Natural killer cell treated with Interleukin-12 subunit alpha and Interleukin-12 subunit beta and Interleukin-15 and Interleukin-18, amount 100 ng/mL, for 72 hours (primary cell): ENCODE results near the gene NIBAN1. TPM values are rescaled to one million over a fixed set of nuclear protein-coding genes. Genes with fewer than 3 reads are reported as not detected.
A peak's percentile ranks its signal among the peaks of the same experiment; 100 is the strongest.

Source experiments
- ATAC-seq, 2 donors: fragments of 150-1000 bp; cut with Tn5 transposase in 1 of 2; sonication (Bioruptor Pico), chemical (Tn5 transposase) in 1 of 2; 2 replicates each; pipeline ENCODE4 v1.10.0; 2021
- DNase-seq: peaks from one replicate; pipeline ENCODE4 v3.0.0; 2022; ENCODE audit warnings: low spot score
- H3K27ac Mint-ChIP-seq, 2 donors: 1 replicate in 1 of 2; 2 replicates in 1 of 2; pipeline ENCODE4 v1.8.0; 2022; ENCODE audit warnings: mixed read lengths in 2 of 2, mild to moderate bottlenecking in 1 of 2, moderate library complexity in 1 of 2
- H3K27me3 Mint-ChIP-seq, 2 donors: 1 replicate in 1 of 2; 2 replicates in 1 of 2; pipeline ENCODE4 v1.8.0; 2022; ENCODE audit warnings: mixed read lengths in 2 of 2
- H3K36me3 Mint-ChIP-seq: one replicate; pipeline ENCODE4 v1.8.0; 2022; ENCODE audit warnings: mixed read lengths
- H3K4me1 Mint-ChIP-seq, 2 donors: 1 replicate in 1 of 2; 2 replicates in 1 of 2; pipeline ENCODE4 v1.8.0; 2022; ENCODE audit warnings: low read depth in 2 of 2, mixed read lengths in 2 of 2, mild to moderate bottlenecking in 1 of 2
- H3K4me3 Mint-ChIP-seq: one replicate; pipeline ENCODE4 v1.8.0; 2022; ENCODE audit warnings: mixed read lengths
- H3K9me3 Mint-ChIP-seq: 2 replicates; pipeline ENCODE4 v1.8.0; 2022; ENCODE audit warnings: mixed read lengths
- total RNA-seq, 2 donors: library from RNA; stranded (reverse); gene quantifications; one replicate each; pipeline ENCODE4 v1.2.3, GENCODE V29; 2022

Gene NIBAN1
- total RNA-seq, 2 donors from 2014 or later = 133 to 182 TPM

- peaks cover 4% of the 10 kb centered on the region for H3K9me3 Mint-ChIP-seq
- H3K27me3 Mint-ChIP-seq = no peaks in the 10 kb centered on the region
- H3K4me3 Mint-ChIP-seq = no peak overlapping the region
- H3K4me1 Mint-ChIP-seq = peaks cover 46 to 57% of the 10 kb centered on the region in 2 donors
- DNase-seq (no peak), ATAC-seq (no peak)
- peak overlapping the region; percentile 14 to 85 for H3K27ac Mint-ChIP-seq
- peaks cover 38% of the 10 kb centered on the region for H3K36me3 Mint-ChIP-seq
Observed at GRCh38 chr1:184947497-184948256, 26.6 kb downstream of the NIBAN1 start.

GRCh38 chr1:184945678-184946412 lies 28.5 kb downstream of the NIBAN1 start:
- Mint-ChIP-seq H3K27ac (peak overlapping the region; percentile 74 to 85), H3K4me1 (peaks cover 45 to 52% of the 10 kb centered on the region in 2 donors), H3K27me3 (no peaks in the 10 kb centered on the region), H3K9me3 (peaks cover 4% of the 10 kb centered on the region), H3K36me3 (peaks cover 26% of the 10 kb centered on the region), H3K4me3 (peak overlapping the region; percentile 78)
- DNase-seq (no peak), ATAC-seq (peak in 1 of 2 donors; percentile 11)

DNA sequence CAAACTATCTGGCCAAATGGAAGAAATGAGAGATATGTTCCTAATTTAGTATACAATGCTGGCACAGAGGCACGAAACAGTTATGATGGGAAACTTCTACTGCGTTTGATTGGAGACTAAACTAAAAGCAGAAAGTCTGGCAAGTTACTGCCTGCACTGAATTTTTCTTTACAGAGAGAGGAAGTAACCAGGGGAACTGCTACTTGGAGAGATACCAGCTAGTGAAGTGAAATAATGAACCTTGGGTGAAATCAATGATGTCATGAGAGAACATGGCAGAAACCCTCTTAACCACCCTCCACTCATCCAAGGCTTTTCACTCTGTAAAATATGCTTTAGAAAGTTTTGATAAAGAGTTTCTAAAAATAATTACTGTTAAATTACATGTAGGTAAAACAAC lies 29.3 kb downstream of the NIBAN1 start:
- Mint-ChIP-seq H3K27me3 (no peaks in the 10 kb centered on the region), H3K36me3 (peaks cover 26% of the 10 kb centered on the region), H3K9me3 (peaks cover 4% of the 10 kb centered on the region), H3K4me3 (no peak overlapping the region), H3K4me1 (peaks cover 42 to 52% of the 10 kb centered on the region in 2 donors), H3K27ac (peak overlapping the region; percentile 74 to 85)
- DNase-seq (no peak), ATAC-seq (peak in 1 of 2 donors; percentile 62)

DNA sequence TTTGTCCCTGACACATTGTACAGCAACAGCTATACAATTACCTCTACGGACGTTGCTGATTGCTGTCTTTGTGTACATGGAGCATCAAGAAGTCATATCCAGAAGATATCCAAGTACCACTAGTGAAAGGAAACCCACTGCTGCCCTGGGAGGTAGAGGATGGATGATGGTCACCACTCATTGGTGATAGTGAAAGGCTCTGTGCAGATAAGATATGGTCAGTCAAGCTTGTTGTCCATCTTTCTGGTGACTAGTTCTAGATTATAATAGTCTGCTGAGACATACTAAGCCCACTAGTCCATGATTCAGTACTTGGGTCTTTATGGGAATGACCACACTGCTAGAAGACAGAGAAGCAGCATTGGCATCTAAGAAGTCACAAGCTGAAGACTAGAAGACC lies 30.3 kb downstream of the NIBAN1 start:
- H3K27ac Mint-ChIP-seq = peak overlapping the region; percentile 74 to 85
- ATAC-seq = no peak
- peaks cover 26% of the 10 kb centered on the region for H3K36me3 Mint-ChIP-seq
- H3K4me3 Mint-ChIP-seq = peak overlapping the region; percentile 13
- H3K27me3 Mint-ChIP-seq = no peaks in the 10 kb centered on the region
- H3K4me1 Mint-ChIP-seq = peaks cover 49 to 61% of the 10 kb centered on the region in 2 donors
- no peak for DNase-seq
- peaks cover 4% of the 10 kb centered on the region for H3K9me3 Mint-ChIP-seq

DNA sequence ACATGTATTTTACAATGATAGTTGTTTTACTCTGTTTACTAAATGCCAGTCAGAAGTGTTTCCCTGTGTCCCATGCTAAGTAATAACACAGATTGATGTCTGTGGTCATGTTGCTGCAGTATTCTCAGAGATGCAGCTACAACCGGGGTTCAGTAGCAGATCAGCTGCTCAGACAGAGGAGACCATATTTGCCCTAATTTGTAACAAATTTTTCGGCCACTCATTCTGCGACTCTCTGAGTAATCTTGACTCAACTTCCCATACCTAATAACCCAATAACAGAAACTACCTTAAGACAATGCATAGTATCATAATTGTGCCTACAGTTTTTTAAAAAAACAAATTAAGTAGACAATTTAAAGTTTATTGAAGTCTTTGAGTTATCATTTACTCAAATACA lies 32.6 kb downstream of the NIBAN1 start:
- ATAC-seq (peak; percentile 70 to 85), DNase-seq (no peak)
- Mint-ChIP-seq H3K9me3 (peaks cover 4% of the 10 kb centered on the region), H3K27me3 (no peaks in the 10 kb centered on the region), H3K27ac (peak overlapping the region; percentile 66 to 85), H3K4me3 (peak overlapping the region; percentile 54), H3K36me3 (peaks cover 26% of the 10 kb centered on the region), H3K4me1 (peaks cover 54 to 72% of the 10 kb centered on the region in 2 donors)

GRCh38 chr1:184941410-184941733 lies 32.9 kb downstream of the NIBAN1 start:
- Mint-ChIP-seq H3K27ac (peak overlapping the region; percentile 66 to 85), H3K4me1 (peaks cover 53 to 72% of the 10 kb centered on the region in 2 donors), H3K9me3 (peaks cover 4% of the 10 kb centered on the region), H3K27me3 (no peaks in the 10 kb centered on the region), H3K36me3 (peaks cover 25% of the 10 kb centered on the region), H3K4me3 (peak overlapping the region; percentile 54)
- DNase-seq (no peak), ATAC-seq (no peak)

GRCh38 chr1:184940694-184941409 lies 33.5 kb downstream of the NIBAN1 start:
- Mint-ChIP-seq H3K9me3 (peaks cover 4% of the 10 kb centered on the region), H3K27me3 (no peaks in the 10 kb centered on the region), H3K27ac (peak overlapping the region; percentile 66 to 85), H3K36me3 (peaks cover 19% of the 10 kb centered on the region), H3K4me1 (peaks cover 48 to 67% of the 10 kb centered on the region in 2 donors), H3K4me3 (peak overlapping the region; percentile 21)
- DNase-seq = no peak
- no peak for ATAC-seq

GRCh38 chr1:184940226-184940625 lies 34.1 kb downstream of the NIBAN1 start:
- Mint-ChIP-seq H3K9me3 (peaks cover 4% of the 10 kb centered on the region), H3K4me3 (no peak overlapping the region), H3K27me3 (no peaks in the 10 kb centered on the region), H3K36me3 (peaks cover 15% of the 10 kb centered on the region), H3K27ac (peak overlapping the region; percentile 66 to 85), H3K4me1 (peaks cover 42 to 61% of the 10 kb centered on the region in 2 donors)
- no peak for ATAC-seq
- DNase-seq = no peak

DNA sequence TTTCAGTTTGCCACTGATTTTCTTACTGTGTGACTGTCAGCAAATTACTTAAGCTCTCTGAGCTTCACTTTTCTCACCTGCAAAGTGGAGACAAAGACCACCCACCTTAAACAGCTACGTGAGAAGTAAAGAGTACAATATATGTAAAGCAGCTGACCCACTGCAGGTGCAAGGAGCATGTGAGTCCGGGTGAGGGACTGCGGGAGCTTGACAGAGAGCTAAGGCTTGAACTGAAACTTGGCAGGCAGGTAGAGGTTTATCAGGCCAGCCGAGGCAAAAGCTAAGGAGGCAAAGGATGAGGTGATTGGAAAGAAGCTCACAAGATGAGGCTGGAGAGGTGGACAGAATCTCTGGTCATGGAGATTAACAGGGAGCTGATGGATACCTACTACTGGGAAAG lies 36.6 kb downstream of the NIBAN1 start:
- no peak for DNase-seq
- H3K4me1 Mint-ChIP-seq = peaks cover 35 to 61% of the 10 kb centered on the region in 2 donors
- H3K27me3 Mint-ChIP-seq = no peaks in the 10 kb centered on the region
- H3K9me3 Mint-ChIP-seq = no peaks in the 10 kb centered on the region
- peak overlapping the region in 1 of 2 donors; percentile 4 for H3K27ac Mint-ChIP-seq
- peaks cover 14% of the 10 kb centered on the region for H3K36me3 Mint-ChIP-seq
- H3K4me3 Mint-ChIP-seq = no peak overlapping the region
- ATAC-seq = no peak

DNA sequence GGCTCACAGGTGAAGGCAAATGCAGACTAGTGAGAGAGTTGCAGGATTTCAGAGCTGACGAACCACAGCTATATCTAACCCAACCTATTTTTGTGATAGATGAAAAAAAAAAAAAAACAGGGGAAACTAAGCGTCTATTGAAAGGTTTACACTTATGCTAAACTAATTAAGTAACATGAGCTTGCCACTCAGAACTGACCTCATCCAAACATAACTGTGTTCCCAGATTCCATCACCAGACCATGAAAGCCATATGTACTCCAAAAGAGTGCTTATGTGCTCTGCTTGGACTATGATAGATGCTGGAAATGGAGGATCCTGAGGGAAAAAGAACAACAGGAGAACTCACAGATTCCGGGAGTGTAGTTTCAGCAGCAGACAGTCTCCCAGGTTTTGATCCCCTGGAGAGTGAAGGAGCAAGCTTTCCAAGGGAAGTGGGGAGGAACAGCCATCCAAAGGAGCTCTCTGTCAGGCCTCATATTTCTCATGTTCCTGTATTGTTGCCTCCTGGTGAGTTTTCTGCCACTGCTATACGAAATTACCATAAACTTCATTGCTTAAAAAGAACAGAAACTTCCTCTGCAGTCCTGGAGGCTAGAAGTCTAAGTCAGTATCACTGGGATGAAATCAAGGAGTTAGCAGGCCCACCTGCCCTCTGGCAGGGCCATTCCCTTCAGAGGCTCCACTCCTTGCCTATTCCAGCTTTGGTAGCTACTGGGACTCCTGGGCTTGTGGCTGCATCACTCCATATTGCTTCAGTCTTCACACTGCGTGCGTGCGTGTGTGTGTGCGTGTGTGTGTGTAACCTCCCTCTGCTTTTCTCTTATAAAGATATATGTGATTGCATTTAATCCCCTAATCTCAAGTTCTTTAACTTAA lies 38.1 kb downstream of the NIBAN1 start:
- H3K27me3 Mint-ChIP-seq = no peaks in the 10 kb centered on the region
- H3K9me3 Mint-ChIP-seq = no peaks in the 10 kb centered on the region
- ATAC-seq (no peak), DNase-seq (no peak)
- H3K27ac Mint-ChIP-seq = peak overlapping the region in 1 of 2 donors; percentile 27
- H3K36me3 Mint-ChIP-seq = peaks cover 14% of the 10 kb centered on the region
- H3K4me1 Mint-ChIP-seq = peaks cover 37 to 64% of the 10 kb centered on the region in 2 donors
- H3K4me3 Mint-ChIP-seq = no peak overlapping the region

DNA sequence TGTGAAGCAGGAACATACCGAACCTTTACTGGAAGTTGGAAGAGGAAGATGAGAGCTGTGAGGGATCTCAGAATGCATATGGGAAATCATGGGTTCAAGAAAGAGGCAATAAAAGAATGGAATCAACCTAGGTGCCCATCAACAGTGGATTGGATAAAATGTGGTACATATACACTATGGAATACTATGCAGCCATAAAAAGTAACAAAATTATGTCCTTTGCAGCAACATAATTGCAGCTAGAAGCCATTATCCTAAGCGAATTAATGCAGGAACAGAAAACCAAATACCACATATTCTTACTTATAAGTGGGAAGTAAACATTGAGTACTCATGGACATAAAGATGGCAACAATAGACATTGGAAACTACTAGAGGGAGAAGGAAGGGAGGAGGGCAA lies 40.4 kb downstream of the NIBAN1 start:
- peaks cover 38 to 62% of the 10 kb centered on the region in 2 donors for H3K4me1 Mint-ChIP-seq
- no peaks in the 10 kb centered on the region for H3K9me3 Mint-ChIP-seq
- ATAC-seq (no peak), DNase-seq (no peak)
- no peaks in the 10 kb centered on the region for H3K27me3 Mint-ChIP-seq
- no peak overlapping the region for H3K4me3 Mint-ChIP-seq
- peaks cover 14% of the 10 kb centered on the region for H3K36me3 Mint-ChIP-seq
- peak overlapping the region in 1 of 2 donors; percentile 20 for H3K27ac Mint-ChIP-seq

DNA sequence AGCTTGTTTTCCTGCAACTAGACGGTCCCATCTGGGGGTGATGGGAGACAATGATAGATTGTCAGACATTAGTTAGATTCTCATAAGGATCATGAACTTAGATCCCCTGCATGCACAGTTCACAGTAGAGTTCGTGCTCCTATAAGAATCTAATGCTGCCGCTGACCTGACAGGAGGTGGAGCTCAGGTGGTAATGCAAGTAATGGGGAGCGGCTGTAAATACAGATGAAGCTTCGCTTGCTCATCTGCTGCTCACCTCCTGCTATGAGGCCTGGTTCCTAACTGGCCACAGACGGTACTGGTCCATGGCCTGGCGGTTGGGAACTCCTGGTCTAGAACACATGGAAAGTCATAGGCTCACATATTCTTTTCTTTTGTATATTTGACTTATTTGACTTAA lies 42.0 kb downstream of the NIBAN1 start:
- H3K27me3 Mint-ChIP-seq = no peaks in the 10 kb centered on the region
- peaks cover 28 to 49% of the 10 kb centered on the region in 2 donors for H3K4me1 Mint-ChIP-seq
- peaks cover 8% of the 10 kb centered on the region for H3K36me3 Mint-ChIP-seq
- no peak overlapping the region for H3K4me3 Mint-ChIP-seq
- ATAC-seq (no peak), DNase-seq (no peak)
- no peak overlapping the region for H3K27ac Mint-ChIP-seq
- H3K9me3 Mint-ChIP-seq = no peaks in the 10 kb centered on the region

GRCh38 chr1:184931566-184931965 lies 42.7 kb downstream of the NIBAN1 start:
- Mint-ChIP-seq H3K4me3 (no peak overlapping the region), H3K4me1 (peaks cover 26 to 42% of the 10 kb centered on the region in 2 donors), H3K27ac (peak overlapping the region; percentile 26 to 65), H3K36me3 (peaks cover 16% of the 10 kb centered on the region), H3K27me3 (no peaks in the 10 kb centered on the region), H3K9me3 (no peaks in the 10 kb centered on the region)
- DNase-seq (no peak), ATAC-seq (no peak)
